NCI-H2227 (cell line): ENCODE data around the gene MEPE.

Experiments
- DNase-seq: peaks from one replicate; lab custom pipeline; 2025; ENCODE audit not compliant: unreplicated experiment; lab: John Stamatoyannopoulos, UW

MEPE gene, protein sequence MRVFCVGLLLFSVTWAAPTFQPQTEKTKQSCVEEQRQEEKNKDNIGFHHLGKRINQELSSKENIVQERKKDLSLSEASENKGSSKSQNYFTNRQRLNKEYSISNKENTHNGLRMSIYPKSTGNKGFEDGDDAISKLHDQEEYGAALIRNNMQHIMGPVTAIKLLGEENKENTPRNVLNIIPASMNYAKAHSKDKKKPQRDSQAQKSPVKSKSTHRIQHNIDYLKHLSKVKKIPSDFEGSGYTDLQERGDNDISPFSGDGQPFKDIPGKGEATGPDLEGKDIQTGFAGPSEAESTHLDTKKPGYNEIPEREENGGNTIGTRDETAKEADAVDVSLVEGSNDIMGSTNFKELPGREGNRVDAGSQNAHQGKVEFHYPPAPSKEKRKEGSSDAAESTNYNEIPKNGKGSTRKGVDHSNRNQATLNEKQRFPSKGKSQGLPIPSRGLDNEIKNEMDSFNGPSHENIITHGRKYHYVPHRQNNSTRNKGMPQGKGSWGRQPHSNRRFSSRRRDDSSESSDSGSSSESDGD

DNA sequence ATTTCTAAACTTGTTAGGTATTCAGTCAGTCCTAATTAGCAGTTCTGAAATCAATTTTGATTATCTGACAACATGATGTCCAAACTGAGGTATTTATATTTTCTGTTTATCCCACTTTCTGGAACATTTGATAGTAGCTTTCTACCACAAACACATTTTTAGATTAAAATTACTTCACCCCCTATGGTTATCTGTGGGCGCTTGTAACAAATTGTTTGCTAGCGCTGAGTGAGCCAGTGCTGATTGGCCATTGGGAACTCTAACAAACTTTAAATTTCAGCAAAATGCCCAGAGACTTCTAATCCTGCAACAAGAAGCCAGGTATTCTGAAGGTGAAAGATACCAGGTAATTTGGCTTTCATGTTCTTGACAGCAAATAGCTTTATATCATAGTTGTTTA is at the start of gene MEPE:
TSS of gene MEPE (plus strand) at position 301 of the 400 bp plus-strand sequence. CDS start 1,746 bp downstream, outside the sequence.
- no peak for DNase-seq

DNA sequence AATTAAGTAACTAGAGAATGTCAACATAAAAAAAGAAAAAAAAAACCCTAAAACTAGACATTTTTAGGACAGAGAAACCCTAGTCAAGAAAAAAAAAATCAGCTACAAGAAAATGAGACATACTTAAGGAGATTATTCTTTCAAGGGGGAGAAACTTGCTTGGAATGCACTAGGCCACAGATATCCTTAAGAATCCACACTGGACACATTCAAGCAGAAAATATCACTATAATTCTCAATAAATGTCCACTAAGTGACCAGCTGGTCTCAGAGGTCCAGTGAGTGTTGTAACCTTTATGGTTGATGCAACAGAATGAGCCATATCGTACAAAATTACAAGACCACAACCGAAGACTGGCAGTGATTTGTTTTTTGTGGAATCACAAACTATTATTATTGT is 49.0 kb upstream of the MEPE start:
- DNase-seq = no peak

DNA sequence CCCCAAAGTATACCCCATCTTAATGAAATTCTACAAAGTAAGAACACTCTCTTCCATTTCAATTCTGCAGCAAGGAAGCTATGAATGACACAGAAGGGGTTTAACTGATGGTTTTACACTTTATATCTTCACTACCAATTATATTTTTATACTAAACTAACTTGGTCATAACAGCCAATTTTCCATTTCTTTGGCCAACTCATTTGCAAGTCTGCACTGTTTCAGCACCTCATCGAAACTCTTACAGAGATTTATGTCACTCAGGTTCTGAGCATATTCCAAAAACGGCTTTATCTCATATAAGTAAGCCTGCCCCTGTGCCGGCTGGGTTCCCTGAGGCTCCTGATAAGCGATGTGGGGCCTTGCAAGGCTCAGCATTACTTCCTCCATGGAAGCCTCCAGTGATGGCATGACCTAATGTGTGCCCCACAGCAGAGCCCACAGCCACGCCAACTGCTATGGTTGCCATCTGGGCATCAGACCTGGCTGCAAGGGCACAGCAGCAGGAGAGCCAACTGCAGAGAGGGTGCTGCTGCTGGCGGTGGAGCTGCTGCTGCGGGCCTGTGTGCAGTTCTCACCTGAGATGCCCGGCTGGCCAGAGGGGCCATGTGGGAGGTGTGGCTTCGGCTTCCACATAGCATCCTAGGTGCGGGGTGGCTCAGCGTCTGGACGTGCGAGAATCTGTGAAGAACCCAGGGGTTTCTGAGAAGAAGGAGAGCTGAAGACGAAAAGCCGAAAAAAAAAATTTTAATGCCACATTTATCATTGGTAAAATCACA is 46.8 kb upstream of the MEPE start:
- no peak for DNase-seq

DNA sequence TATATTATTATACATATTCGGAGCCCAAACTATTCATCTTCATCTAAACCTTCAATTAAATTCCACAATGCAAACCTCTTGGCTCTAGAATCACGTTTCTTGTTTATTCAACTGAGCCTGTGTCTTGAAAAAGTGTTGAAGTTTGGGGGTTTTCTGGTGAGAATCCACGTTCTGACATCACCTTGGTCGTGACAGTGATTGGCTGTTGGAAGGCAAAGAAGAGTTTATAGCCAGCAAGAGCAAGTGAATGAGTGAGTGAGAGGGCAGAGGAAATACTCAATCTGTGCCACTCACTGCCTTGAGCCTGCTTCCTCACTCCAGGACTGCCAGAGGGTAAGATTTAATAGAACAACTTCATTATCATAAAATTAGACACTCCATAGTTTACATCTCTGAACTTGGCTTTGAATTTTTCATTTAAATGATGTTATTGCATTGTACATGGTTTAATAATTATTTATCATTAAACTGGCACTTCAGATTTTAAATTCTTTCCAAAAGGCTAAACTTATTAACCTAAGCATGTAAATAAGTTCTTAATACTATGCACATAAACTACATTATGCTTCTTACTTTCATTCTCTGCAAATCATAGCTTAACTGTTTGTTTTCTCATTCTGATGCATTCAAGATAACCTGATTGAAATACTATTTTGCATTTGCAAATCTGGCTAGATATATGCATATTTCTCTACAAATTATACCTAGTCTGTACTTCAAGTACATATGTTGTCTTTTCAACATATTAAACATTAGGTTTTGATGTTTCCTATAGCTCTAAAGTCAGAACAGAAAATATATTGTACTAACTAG is 33.3 kb upstream of the MEPE start, which contains the start of gene IBSP:
TSS of gene IBSP (plus strand) at position 254 of the 813 bp plus-strand sequence. CDS start 2,808 bp downstream, outside the sequence.
- no peak for DNase-seq

DNA sequence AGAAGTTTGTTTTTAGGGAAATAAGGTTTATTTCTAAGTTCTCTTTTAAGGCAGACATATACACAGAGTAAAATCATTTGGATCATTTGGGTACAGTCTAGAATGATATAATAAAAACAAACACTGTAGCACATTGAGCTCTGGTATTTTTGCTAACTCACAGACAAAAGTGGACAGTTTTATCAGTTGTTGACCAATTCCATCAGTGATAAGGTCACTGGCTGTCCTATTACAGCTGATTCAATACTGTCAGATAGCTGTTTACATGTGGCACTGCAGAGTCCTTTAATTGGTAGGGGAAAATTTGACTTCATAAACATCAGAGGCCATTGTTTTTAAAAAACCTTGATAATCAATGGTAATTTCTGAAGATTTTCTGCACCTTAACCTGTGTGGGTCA is 29.9 kb upstream of the MEPE start:
- DNase-seq = no peak

DNA sequence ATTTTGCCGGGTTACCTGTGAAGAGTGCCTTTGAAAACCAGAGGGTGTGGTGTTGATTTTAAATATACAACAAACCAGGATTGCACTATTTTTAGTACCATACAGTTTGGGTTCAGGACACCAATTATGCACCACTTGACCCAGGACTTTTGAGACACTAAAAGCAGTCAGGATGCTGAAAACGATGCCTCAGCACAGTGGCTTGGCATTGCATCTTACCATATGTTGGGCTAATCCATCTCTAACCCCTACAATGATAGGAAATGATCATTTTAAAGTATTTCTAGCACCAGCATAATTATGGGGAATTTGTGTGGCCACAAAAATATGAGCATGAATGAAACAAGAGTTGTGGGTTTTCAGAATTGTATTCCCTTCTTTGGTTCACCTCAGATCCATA is 29.3 kb upstream of the MEPE start:
- no peak for DNase-seq

DNA sequence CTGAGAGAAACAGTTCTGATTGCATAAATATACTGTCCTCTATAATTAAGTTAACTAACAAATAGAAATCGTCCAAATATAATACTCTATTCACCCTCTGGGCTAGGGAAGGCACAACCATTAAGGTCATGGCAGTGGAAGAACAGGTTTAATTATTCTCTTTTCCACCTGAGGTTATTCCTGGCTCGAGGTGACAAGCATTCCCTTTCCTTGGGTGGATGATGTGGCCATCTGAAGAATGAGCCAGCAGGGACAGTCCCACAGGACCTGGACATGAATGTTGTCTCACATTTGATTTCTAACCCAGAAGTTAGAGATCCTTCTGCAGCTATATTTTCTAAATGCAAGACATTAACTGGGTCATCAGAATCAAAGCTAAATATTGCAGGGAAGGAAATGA is 27.9 kb upstream of the MEPE start:
- no peak for DNase-seq

DNA sequence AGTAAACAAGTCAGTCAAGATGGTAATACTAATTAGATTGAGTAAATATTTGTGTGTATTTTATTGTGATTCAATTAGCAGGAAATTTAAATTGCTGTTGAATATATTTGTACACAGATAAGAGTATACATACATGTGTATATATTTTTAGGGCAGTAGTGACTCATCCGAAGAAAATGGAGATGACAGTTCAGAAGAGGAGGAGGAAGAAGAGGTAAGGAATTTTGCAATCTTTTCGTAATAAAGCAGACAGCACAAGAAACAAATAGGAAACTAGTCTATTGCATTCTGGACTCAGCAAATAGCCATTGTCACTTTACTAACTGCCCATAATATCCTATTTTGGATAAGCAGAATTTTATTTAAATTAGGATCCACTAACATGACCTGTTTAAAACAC is 26.8 kb upstream of the MEPE start:
- no peak for DNase-seq

DNA sequence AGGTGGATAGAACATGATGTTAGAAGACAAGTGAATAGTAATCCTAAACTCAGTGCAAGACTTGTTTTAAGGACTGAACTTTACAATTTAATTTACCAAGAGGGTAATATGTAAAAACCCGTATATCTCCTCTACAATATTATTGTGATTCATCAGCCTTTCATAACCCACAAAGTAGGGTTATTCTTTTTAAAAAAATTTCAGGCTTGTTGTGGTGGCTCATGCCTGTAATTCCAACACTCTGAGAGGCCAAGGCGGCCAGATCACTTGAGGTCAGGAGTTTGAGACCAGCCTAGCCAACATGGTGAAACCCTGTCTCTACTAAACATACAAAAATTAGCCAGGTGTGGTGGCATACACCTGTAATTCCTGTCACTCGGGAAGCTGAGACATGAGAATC is 26.2 kb upstream of the MEPE start:
- DNase-seq = no peak

DNA sequence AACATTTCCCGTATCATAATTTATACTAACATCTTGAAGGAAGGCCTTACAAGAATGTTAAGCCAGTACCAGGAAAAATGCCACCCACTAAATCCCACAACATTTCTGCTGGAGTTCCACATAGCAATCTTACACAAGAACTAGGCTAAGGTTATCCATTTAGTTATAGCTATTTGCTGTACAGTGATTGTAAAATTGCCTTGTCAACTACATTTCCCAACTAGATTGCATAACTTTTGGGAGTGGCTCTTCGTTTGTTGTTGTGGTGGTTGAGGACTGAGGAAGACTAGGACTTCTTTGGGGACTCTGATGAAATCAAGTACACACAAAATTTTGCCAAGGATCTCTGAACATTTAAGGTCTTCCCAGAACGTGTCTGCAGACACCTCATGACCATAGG is 25.4 kb upstream of the MEPE start:
- no peak for DNase-seq

DNA sequence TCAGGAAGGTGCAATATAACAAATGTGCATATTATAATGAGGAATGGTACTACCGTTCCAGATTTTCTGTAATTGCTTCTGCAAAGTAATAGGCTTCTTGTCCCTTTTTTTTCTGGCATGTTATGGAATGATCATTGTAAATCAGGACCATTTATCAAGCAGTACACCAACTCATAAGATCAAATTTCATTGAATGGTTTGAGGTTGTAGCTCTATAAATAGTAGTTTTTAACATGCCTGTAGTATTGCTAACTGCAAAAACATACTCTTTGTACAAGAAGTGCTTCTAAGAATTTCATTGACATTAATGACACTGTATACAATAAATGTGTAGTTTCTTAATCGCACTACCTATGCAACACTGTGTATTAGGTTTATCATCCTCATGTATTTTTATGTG is 20.8 kb upstream of the MEPE start:
- no peak for DNase-seq

DNA sequence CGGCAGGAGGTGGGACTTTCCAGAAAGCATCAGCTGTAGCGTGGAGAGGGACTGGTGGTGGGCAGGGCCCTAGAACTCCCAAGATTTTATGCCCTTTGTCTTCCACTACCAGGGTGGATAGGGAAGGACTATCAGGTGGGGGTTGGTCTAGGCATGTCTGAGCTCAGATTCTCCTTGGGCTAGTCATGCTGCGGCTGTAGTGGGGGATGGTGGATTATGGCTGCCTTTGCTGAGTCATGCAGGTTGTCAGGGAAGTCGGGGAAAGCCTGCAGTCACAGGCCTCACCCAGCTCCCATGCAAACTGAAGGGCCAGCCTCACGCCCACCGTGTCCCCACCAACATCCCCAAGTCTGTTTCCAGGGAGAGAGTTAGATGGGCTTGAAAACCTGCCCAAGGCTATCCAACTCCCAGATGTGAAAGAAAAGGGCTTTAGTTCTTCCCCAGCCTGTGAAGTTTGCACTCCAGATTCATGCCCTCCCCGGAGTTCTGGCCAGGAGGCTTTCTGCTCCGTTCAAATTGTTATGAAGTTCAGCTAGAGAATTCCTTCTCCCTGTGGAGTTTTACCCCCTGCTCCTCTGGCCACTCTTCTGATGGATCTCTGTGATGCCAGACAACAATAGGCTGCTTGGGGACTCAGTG is 13.4 kb upstream of the MEPE start:
- no peak for DNase-seq

DNA sequence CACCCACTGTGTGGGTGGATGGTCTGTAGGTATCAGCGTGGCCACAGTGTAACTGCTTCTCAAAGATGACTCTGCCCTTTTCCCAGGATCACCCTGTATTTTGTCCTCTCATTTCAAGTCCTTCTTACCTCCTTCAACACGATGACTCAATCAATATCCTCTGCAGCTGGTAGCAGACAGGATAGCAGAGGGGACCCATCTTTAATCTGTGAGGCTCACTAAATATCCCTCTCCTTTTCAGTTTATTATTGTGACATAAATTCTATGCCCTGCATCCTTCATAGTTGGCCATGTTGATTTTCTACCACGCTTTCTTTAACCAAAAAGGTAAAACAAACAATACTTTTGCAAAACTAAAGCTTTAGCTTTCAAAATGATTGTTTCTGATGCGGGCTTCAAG is 9.6 kb upstream of the MEPE start:
- no peak for DNase-seq

DNA sequence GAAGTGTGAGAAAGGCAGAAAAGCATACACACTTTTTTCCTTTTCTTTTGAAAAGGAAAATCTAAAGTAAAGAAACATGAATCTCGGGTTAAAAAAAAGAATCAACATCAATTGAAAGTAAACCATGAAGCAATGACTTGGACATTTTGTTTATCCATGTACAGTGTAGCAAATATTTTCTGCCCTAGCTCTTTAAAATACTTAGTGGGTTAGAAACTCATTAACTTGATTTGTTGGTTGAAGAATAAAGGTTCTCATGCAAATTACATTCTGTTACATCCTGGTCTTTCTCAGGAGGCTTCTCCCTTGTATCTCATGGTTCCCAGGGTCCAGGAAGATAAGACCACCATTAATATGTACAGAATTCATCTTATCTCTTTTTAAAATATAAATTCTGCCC is 9.0 kb upstream of the MEPE start:
- no peak for DNase-seq

DNA sequence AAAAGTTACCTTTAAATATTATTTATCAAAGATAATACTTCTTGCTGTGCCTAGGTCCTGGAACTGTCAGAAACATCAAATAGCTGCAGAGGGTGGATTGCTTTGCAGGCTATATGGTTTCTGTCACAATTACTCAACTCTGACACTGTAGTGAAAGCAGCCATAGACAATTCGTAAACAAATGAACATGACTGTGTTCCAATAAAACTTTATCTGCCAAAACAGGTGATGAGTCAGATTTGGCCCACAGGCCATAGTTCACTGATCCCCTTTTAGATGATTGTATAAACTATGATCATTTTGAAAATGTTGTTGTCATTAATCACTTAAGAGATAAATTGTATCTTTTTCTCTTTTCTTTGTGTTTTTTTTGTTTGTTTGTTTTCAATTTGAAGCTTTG is 8.4 kb upstream of the MEPE start:
- DNase-seq = no peak

DNA sequence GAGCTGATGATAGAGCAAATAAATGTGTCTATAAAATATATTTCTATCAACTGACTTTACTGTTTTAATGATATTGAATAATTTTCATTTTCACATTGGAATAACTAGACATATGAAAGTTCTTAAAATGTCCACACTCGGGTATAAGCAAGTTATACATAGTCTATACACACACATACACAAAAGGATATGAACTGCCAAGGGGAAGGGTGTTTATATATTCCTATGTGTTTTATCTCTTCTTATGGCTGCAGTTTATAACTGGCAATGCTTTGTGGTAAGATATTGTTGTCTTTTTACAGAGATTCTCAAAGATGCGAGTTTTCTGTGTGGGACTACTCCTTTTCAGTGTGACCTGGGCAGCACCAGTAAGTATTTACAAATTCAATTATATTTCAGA is 1.6 kb downstream of the MEPE start:
- no peak for DNase-seq

DNA sequence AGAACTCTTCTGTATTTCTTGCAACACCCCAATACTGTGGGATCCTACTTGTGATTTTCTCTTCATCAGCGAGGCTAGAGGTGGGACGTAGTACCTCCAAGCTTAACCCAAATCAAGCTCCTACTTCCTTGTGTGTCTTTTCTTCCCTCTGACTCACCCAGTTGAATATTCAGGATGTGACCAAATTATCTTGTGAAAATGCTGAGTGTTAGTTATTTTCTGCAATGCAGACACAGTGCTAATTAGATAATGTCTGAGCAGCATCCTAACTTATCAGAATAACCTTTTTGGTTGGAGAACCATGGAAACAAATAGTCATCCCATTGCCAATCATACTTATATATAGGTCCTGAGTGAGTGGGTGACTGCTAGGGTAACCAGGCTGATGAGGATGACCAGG is 2.4 kb downstream of the MEPE start:
- no peak for DNase-seq

DNA sequence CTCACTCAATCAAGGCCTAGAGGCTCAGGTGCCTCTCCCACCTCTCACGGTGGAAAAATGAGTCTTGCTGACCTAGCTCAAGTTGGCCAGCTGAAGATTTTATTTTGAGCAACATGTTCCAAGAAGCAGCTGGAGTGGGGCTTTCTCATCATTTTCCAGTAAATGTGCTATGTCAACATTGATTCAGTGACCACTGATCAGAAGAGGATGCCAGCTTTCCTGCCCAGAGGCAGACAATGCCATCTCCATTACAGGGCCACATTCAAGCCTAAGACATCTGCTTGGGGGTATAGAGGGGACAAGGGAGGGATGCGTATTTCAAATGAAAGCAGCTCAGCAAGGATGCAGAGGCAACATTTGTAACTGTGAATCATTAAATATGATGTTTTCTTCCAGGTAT is 3.0 kb downstream of the MEPE start:
- DNase-seq = no peak

DNA sequence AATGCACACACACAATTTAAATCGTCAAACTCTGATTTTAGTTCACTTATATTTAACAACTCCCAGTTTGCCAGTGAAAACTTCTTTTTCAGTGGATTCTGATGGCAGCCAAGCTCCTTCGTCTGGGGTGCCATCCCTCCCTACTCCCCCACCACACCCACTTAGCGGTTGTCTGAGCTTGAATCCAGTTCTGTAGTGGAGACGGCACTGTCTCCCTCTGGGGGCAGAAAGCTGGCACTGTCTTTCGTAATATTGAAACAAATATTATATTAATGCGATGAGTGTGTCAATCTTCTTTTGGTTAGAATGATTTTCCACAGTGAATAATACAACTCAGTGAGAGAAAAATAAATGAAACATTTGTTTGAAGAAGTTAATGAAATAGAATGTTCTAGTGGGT is 5.4 kb downstream of the MEPE start:
- DNase-seq = peak; percentile 16

DNA sequence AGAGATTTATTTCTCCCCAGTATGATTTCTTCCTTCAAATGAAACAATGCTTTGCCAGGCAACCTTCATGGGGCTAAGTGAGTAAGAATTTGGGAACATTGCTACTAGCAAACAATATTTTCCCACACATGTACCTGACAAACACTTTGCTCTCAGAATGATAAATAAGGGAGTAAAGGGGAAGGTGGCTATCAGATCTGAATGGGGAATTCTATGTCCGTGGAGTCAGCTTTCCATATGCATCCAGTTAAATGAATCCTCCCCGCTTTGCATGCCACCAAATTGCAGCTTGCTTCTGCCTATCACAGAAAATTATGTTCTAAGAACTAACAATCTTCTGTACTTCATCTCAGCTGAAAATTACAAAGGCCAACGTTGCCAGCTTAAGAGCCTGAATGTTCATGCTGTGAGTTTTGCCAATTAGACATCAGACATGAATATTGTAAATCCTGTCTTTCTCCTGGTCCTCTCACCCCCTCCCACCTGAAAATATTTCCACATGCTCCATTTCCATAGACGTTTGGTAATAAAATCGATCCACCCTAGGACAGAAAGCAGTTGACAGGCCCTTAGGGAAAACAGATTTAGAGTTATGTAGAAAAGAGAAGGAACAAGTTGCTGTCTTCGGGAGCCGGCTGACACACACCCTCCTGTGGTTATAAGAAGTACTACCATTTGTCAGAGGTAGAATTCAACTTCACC is 6.3 kb downstream of the MEPE start:
- DNase-seq = no peak
